Measurements from ENCODE around the gene NABP2.

- TF ChIP-seq, protein P1, sequence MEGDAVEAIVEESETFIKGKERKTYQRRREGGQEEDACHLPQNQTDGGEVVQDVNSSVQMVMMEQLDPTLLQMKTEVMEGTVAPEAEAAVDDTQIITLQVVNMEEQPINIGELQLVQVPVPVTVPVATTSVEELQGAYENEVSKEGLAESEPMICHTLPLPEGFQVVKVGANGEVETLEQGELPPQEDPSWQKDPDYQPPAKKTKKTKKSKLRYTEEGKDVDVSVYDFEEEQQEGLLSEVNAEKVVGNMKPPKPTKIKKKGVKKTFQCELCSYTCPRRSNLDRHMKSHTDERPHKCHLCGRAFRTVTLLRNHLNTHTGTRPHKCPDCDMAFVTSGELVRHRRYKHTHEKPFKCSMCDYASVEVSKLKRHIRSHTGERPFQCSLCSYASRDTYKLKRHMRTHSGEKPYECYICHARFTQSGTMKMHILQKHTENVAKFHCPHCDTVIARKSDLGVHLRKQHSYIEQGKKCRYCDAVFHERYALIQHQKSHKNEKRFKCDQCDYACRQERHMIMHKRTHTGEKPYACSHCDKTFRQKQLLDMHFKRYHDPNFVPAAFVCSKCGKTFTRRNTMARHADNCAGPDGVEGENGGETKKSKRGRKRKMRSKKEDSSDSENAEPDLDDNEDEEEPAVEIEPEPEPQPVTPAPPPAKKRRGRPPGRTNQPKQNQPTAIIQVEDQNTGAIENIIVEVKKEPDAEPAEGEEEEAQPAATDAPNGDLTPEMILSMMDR (IDR thresholded peaks at IDR 0.05) = no peak
- TF ChIP-seq EZH2 (IDR thresholded peaks at IDR 0.05; ENCODE audit: borderline replicate concordance, insufficient read depth, low read depth, low read length, poor library complexity, severe bottlenecking) = no peak
Observed at GRCh38 chr12:56186957-56187356, 37.2 kb upstream of the NABP2 start.

Data from B cell (primary cell).